NCI-H774 (cell line): ENCODE data around the gene LRP1B.
"Not testable (repeated sequence)": the region's sequence is repeated elsewhere in the genome, so short reads cannot be mapped to it uniquely, and the experiment has no call there.

ENCODE experiments used
- DNase-seq: peaks from one replicate; lab custom pipeline; 2025; lab: John Stamatoyannopoulos, UW

LRP1B gene

GRCh38 chr2:140436936-140437335 is 1693.9 kb downstream of the LRP1B start:
- no peak for DNase-seq

- not testable (repeated sequence) for DNase-seq
Measured at GRCh38 chr2:140427033-140427432, 1703.8 kb downstream of the LRP1B start.

GRCh38 chr2:140424471-140424870 is 1706.3 kb downstream of the LRP1B start:
- no peak for DNase-seq

- no peak for DNase-seq
Measured at GRCh38 chr2:140422759-140423158, 1708.1 kb downstream of the LRP1B start.

- DNase-seq: no peak
Measured at GRCh38 chr2:140417504-140417903, 1713.3 kb downstream of the LRP1B start.

GRCh38 chr2:140416577-140416976 is 1714.2 kb downstream of the LRP1B start:
- DNase-seq: no peak

GRCh38 chr2:140415035-140415434 is 1715.8 kb downstream of the LRP1B start:
- DNase-seq: not testable (repeated sequence)

GRCh38 chr2:140410695-140411094 is 1720.1 kb downstream of the LRP1B start:
- no peak for DNase-seq

- no peak for DNase-seq
Measured at GRCh38 chr2:140401056-140401455, 1729.8 kb downstream of the LRP1B start.

- DNase-seq: no peak
Measured at GRCh38 chr2:140392824-140393223, 1738.0 kb downstream of the LRP1B start.

GRCh38 chr2:140384946-140385345 is 1745.9 kb downstream of the LRP1B start:
- DNase-seq: no peak

- DNase-seq: no peak
Measured at GRCh38 chr2:140383781-140384180, 1747.0 kb downstream of the LRP1B start.

GRCh38 chr2:140376686-140377085 is 1754.1 kb downstream of the LRP1B start:
- DNase-seq: no peak

- DNase-seq: no peak
Measured at GRCh38 chr2:140363131-140363530, 1767.7 kb downstream of the LRP1B start.

- DNase-seq: no peak
Measured at GRCh38 chr2:140362361-140362760, 1768.5 kb downstream of the LRP1B start.

- no peak for DNase-seq
Measured at GRCh38 chr2:140359056-140359771, 1771.6 kb downstream of the LRP1B start.

- DNase-seq: no peak
Measured at GRCh38 chr2:140356697-140357096, 1774.1 kb downstream of the LRP1B start.

GRCh38 chr2:140355511-140356090 is 1775.2 kb downstream of the LRP1B start:
- DNase-seq: no peak

- DNase-seq: no peak
Measured at GRCh38 chr2:140354544-140354943, 1776.3 kb downstream of the LRP1B start.

GRCh38 chr2:140353541-140353940 is 1777.3 kb downstream of the LRP1B start:
- no peak for DNase-seq

- no peak for DNase-seq
Measured at GRCh38 chr2:140351692-140352091, 1779.1 kb downstream of the LRP1B start.

GRCh38 chr2:140349695-140350094 is 1781.1 kb downstream of the LRP1B start:
- DNase-seq: no peak

- DNase-seq: no peak
Measured at GRCh38 chr2:140348826-140349225, 1782.0 kb downstream of the LRP1B start.

- DNase-seq: no peak
Measured at GRCh38 chr2:140344838-140345237, 1786.0 kb downstream of the LRP1B start.
